GM12875 (cell line): ENCODE results near the gene GPR132.
"Not testable (repeated sequence)": the region's sequence is repeated elsewhere in the genome, so short reads cannot be mapped to it uniquely, and the experiment has no call there.

Experiments used
- H3K4me3 ChIP-seq: one replicate; pipeline ENCODE4 v1.5.1; 2011; ENCODE audit warnings: low read depth, low read length, control low read depth
- CTCF ChIP-seq: IDR thresholded peaks from 2 replicates; pipeline ENCODE4 v1.5.1; 2011; ENCODE audit warnings: low read depth, mild to moderate bottlenecking, control low read depth, inconsistent platforms, low read length, moderate library complexity, borderline replicate concordance; ENCODE audit not compliant: insufficient read depth

The GPR132 gene

GRCh38 chr14:105034315-105035039 lies 30.8 kb downstream of the GPR132 start:
- H3K4me3 ChIP-seq = no peak overlapping the region
- TF ChIP-seq CTCF = no peak

GRCh38 chr14:105033412-105033900 lies 31.8 kb downstream of the GPR132 start:
- H3K4me3 ChIP-seq = not testable (repeated sequence)

- not testable (repeated sequence) for H3K4me3 ChIP-seq
Observed at GRCh38 chr14:105032451-105032901, 32.8 kb downstream of the GPR132 start.

GRCh38 chr14:105030836-105031396 lies 34.3 kb downstream of the GPR132 start:
- no peak for TF ChIP-seq CTCF
- H3K4me3 ChIP-seq = no peak overlapping the region

- H3K4me3 ChIP-seq = no peak overlapping the region
- no peak for TF ChIP-seq CTCF
Observed at GRCh38 chr14:105030194-105030593, 35.0 kb downstream of the GPR132 start.

- no peak for TF ChIP-seq CTCF
- H3K4me3 ChIP-seq = no peak overlapping the region
Observed at GRCh38 chr14:105029402-105029801, 35.8 kb downstream of the GPR132 start.

- H3K4me3 ChIP-seq = no peak overlapping the region
- no peak for TF ChIP-seq CTCF
Observed at GRCh38 chr14:105028251-105028927, 36.8 kb downstream of the GPR132 start.

- H3K4me3 ChIP-seq = not testable (repeated sequence)
Observed at GRCh38 chr14:105027718-105028117, 37.5 kb downstream of the GPR132 start.
